Ishikawa (cell line): ENCODE results near the gene HSD17B1.

Source experiments
- CEBPB ChIP-seq: IDR thresholded peaks from 2 replicates; pipeline ENCODE4 v1.6.1; 2012
- EGR1 ChIP-seq: IDR thresholded peaks from 2 replicates; pipeline ENCODE4 v1.6.1; 2012
- EP300 ChIP-seq: IDR thresholded peaks from 2 replicates; pipeline ENCODE4 v1.6.1; 2012; ENCODE audit warnings: borderline replicate concordance
- FOXM1 ChIP-seq: IDR thresholded peaks from 2 replicates; pipeline ENCODE4 v1.6.1; 2012; ENCODE audit warnings: low read depth, borderline replicate concordance
- RAD21 ChIP-seq: IDR thresholded peaks from 2 replicates; pipeline ENCODE4 v1.6.1; 2012; ENCODE audit warnings: low read depth
- REST ChIP-seq: IDR thresholded peaks from 2 replicates; pipeline ENCODE4 v1.6.1; 2012; ENCODE audit warnings: low read depth, mild to moderate bottlenecking
- TAF1 ChIP-seq: IDR thresholded peaks from 2 replicates; pipeline ENCODE4 v1.6.1; 2012; ENCODE audit warnings: low read depth, mild to moderate bottlenecking
- TCF12 ChIP-seq: IDR thresholded peaks from 2 replicates; pipeline ENCODE4 v1.6.1; 2012; ENCODE audit warnings: low read depth
- TEAD4 ChIP-seq: IDR thresholded peaks from 2 replicates; pipeline ENCODE4 v1.6.1; 2012
- YY1 ChIP-seq: IDR thresholded peaks from 2 replicates; pipeline ENCODE4 v1.6.1; 2012; ENCODE audit warnings: low read depth
- TF ChIP-seq, protein P1 (sequence below): IDR thresholded peaks from 2 replicates; pipeline ENCODE4 v1.6.1; 2012

DNA sequence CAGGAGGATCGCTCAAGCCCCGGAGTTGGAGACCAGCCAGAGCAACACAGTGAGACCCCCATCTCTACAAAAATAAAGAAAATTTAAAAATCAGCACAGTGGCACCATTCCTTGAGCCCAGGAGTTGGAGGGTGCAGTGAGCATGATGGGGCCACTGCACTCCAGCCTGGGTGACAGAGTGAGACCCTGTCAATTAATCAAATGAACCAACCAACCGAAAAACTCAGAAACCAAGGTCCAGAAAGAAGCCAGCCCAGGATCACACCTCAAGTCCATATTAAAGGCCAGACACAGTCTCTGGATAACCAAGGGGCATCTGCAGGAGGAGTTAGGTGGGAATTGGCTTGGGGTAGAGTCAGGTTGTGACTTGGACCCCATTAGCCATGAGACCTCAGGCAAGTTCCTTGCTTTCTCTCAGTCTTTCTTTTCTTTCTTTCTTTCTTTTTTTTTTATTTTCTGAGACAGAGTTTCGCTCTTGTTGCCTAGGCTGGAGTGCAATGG lies 2.4 kb downstream of the HSD17B1 start:
- TF ChIP-seq CEBPB (no peak), REST (no peak), TEAD4 (no peak), TAF1 (no peak), EP300 (no peak), TCF12 (no peak), RAD21 (no peak), YY1 (no peak), EGR1 (no peak), FOXM1 (no peak)
- TF ChIP-seq, protein P1, sequence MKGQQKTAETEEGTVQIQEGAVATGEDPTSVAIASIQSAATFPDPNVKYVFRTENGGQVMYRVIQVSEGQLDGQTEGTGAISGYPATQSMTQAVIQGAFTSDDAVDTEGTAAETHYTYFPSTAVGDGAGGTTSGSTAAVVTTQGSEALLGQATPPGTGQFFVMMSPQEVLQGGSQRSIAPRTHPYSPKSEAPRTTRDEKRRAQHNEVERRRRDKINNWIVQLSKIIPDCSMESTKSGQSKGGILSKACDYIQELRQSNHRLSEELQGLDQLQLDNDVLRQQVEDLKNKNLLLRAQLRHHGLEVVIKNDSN, result no peak
